GM19452 (cell line): Measurements from ENCODE around the gene PCDH9.
A peak's percentile ranks its signal among the peaks of the same experiment; 100 is the strongest.
"Not testable (repeated sequence)": the region's sequence is repeated elsewhere in the genome, so short reads cannot be mapped to it uniquely, and the experiment has no call there.

Source experiments
- ATAC-seq: cut with Tn5 transposase; IDR thresholded peaks from one replicate; pipeline ENCODE4 v1.9.1; 2021; ENCODE audit not compliant: unreplicated experiment

The PCDH9 gene

DNA sequence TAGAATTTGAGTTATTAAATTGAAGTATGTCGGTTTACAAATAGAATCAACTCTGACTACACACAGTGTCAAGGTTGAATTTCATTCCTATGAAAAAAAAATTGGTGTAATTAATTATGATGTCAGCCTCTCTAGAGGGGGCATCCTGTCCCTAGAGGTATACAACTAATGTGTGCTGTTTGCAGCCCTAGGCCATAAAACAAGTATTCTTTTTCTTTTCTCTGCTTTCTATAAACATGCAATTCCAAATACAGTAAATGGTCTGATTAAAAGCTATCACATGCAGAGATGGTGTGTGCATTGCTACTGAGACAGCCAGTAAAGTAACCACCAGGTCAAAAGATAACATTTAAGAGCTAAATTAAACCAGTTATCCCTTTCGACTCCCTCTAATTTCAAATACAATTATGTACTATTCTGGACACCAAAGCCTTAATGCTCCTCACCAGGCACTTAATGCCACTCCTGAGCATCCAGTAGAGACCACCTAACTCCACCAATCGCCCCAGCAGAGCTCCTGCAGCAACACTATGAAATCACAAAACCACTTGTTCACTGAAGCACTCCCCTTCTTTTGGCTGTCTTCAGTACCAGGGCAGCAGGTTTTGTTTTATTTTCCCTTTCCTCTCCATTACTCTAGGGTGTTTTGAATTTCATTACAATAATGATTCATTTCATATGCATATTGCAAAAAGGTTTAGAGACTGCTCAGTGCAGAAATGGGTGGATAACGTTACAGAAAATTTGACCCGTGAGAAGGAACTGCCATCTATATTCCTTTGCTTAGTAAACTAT lies 426.9 kb downstream of the PCDH9 start:
- ATAC-seq = no peak

DNA sequence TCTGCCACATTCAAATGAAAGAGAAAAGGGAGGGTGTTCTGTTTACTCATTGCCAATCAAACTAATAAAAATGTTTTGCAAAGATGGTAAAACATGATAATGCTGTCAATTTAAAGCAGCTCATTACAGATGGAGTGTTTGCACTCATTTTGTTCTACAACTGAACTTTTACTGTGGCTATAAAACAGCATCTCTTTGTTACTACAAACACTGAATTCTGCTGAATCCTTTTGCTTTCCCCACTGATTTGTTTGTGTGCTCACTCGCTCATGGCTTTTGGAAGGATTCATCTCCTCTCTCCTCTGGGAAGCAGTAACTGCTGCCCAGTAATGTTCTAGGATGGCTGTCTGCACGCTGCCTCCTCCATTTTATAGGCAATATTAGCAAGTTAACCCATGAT lies 434.5 kb downstream of the PCDH9 start:
- no peak for ATAC-seq

DNA sequence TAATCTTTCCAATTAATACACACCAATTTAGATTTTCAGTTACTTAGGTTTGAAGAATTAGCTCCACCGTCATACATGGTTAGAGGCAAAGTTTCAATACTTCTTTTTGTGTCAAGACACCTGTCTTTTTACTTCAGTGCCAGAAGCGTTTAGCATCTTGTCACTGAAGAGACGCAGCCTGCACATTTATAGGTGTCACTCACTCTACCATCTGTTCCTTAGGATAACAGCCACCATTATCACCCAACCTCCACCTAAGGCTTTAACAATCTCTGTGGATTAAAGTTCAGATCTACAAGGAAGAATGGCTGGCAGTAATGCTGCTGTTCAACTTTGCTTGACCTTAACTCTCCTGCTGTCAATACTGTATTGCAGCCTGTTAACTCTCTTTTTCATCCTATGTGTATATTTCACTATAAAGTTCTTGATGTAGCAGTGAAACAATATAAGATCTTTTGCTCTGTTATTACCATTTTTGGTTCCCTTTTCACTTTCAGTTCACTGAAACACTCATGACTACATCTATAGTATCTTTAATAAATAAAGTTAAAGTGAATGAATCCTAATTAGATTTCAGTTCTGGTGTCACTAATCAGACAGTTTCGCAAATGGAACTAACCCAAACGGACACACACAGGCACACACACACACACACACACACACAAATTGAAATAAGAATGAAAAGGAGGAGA lies 435.6 kb downstream of the PCDH9 start:
- ATAC-seq = peak; percentile 83

DNA sequence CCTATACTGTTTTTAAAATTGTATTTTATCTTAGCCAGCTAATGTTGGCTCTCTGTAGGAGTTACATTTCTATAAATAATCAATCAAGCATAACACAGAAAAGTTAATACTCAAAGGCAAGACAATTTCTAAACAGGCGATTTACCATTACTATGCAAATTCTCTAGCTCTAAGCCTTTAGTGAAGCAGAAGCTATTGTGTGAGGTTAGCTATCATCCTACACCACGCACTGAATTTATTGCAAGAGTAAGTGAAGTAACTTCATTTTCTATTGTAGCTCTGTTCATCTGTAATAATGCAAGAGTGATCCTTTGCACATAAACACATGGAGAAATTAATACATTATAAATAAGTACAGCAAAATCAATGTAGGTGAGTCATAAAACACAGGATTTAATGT lies 439.3 kb downstream of the PCDH9 start:
- no peak for ATAC-seq

DNA sequence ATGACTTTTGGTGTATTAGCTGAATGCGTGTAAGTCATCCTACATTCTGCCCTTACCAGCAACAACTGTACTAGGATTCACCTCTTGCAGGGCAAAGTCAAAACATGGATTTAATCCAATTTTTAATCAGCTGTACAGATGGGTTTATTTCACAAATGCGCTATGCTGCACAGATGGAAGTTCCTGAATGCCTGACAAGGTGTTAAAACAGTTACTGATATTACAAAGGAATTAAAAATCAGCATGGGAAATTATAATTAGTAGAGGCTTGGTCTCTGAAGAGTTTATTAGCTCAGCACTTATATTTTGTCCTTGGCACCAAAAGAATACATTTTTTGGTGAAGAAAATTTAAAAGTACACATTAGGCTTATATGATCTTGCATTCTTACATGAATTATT lies 448.9 kb downstream of the PCDH9 start:
- no peak for ATAC-seq

DNA sequence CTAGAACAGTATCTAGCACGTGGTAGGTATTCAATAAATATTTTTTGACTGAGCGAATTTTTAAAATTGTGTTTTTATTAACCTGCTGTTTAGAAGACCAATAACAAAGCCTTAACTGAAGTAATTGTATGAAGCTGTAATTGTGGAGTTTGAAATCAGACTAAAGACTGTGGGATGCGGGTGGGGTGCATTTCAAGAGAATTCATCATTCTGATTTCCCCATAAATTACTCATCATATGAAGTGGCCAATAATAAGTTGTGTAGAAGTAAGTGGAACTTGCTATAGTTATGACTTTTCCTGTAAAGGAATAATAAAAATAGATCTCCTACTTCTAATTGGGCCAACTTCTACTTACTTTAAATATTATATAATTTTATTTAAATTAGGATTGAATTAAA lies 449.3 kb downstream of the PCDH9 start:
- no peak for ATAC-seq

DNA sequence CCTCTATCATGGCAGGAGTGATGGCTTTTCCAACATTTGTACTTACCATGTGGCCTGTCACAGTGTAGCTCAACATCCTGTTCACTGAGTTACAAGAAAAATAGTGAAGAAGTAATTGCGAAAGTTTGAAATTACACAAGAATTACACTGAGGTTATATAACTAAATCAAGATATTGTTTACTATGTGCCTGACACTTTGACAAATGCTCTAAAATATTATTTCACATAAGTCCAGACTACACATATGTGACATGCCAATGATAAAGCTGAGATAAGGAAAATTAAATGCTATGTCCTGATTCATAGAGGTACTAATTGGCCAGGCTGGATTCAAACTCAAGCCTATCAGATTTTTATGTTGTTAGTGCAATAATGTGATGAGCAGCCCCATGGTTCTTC lies 451.7 kb downstream of the PCDH9 start:
- ATAC-seq = no peak

DNA sequence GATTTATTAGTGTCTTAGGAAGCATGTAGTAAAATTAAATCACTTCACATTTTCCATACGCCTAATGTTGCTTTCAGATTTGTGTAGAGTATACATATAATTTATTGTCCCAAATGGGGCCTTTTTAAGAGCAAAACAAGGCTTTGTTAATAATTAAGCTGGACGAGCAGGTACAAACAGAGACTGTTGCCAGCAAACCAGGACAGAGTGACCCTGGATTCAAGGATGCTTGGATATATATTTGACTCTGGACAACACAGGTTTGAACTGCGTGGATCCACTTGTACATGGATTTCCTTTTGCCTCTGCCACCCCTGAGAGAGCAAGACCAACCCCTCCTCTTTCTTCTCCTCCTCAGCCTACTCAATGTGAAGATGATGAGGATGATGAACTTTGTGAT lies 454.9 kb downstream of the PCDH9 start:
- ATAC-seq = no peak

DNA sequence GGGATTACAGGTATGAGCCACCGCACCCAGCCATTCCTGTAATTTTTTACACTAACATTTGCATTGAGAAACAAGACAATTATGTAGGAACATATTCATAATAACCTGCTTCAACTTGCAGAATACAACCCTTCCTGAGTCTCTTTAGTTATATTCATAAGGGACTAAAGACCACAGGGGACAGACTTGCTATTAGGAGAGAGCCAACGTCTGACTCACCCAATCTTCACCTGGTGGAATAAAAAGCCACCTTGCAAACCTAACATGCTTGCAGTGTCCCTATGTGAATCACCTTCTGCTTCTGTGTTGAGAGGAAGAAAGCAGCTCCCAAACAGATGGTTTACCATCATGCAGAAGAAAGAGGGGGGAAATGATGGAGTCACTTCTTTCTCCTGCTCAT lies 456.1 kb downstream of the PCDH9 start:
- no peak for ATAC-seq

DNA sequence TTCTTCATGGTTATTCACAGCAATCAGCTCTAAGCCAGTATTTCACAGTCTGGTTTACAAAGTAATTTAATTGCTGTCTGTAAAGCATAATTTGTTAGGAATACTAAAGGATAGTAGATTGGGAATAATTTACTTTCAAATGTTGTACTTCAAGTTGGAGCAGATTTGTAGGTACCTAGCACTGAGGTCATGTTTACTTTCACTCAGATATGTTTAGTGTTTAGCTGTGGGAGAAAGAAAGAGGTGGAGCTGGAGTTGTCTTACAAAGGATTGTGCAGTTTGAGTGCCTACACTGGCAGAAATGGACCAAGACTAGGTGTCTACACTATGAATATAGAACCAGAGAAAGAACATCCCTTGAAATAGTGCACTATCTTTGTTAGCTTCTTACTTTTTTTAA lies 464.6 kb downstream of the PCDH9 start:
- ATAC-seq = no peak

DNA sequence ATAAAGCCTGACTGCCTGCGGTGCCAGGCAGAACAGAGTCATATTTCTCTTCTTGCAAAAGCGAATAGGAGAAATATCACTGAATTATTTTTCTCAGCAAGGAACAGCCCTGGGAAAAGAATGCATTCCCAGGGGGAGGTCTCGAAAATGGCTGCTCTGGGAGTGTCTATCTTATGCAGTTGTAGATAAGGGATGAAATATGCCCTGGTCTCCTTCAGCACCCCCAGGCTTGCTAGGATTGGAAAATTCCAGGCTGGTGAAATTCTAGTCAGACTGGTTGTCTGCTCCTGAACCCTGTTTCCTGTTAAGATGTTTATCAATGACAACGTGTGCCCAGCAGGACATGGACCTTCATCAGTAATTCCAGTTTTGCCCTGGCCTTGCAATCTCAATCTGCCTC lies 469.5 kb downstream of the PCDH9 start:
- not testable (repeated sequence) for ATAC-seq

DNA sequence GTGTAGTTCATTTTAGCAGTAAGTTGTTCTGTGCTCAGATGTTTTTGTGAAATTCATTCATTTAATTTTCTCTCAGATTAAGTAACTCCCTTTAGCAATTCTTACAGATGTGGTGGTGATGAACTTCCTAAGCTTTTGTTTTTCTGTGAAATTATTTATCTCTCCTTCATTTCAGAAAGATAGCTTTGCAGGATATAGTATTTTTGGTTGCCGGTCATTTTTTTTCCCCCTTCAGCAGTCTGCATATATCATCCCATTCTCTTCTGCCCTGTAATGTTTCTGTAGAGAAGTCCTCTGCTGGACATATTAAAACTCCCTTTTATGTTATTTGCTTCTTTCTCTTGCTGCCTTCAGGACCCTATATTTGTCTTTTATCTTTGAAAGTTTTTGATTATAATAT lies 470.2 kb downstream of the PCDH9 start:
- ATAC-seq = no peak

DNA sequence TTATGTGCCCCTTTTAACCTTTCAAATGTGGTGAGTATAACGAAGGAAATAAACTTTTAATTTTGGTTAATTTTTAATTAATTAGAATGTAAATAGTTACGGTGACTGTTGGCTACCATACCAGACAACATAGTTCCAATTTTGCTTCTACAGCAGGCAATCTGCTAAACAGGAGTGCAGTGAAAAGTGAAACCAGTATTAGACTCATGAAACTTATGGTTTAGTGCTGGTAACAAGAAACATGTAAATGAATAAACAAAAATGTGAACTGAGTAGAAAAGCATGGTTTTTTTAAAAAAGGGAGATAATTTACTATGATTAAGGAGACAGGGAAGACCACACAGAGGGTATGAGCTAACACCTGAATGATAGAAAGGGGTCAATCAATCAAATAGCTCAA lies 478.4 kb downstream of the PCDH9 start:
- ATAC-seq = peak; percentile 71

DNA sequence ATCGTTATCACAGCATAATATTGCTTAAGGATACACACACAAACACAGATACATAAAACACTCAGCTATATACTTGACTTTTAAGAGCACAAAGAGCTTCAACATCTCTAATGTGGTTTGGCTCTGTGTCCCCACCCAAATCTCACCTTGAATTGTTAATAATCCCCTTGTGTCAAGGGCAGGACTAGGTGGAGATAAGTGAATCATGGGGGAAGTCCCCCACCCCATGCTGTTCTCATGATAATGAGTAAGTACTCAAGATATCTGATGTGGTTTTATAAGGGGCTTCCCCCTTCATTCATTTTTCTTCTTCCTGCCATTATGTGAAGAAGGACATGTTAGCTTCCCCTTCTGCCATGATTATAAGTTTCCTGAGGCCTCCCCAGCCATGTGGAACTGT lies 481.4 kb downstream of the PCDH9 start:
- no peak for ATAC-seq

DNA sequence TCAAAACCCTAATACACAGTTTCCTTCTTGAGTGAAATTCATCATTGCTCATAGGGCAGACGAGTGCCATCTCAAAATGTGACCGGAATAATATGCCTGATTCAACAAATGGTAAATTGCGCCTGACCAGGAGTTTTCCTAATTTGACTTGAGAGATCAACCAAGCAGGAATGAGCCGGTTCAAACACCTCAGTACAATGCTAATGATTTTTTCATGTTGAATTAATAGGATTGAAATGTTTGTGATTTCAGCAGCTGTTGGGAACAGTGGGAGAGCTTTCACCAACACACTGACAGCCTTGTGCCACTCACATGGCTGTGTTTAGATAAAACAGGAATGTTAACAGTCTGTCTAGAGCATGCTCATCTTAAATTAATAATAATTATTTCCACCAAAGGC lies 484.8 kb downstream of the PCDH9 start:
- no peak for ATAC-seq

DNA sequence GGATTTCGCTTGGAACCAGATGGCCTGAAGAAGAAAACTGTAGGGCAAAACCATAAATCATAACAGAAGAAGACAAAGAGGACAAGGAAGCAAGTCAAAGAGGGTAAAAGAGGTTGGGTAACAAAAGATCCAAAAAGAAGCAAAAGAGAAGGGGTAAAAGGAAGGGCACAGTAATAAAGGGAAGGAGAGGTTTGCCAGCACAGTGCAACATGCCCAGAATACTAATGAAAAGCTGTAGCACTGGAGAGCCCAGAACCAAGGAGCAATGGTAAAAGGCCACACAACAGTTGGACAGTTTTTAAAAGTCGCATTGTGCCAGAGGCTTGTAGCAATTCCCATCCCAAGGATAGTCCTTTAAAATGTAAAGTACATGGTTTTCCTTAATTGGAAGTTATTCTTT lies 506.6 kb downstream of the PCDH9 start:
- ATAC-seq = no peak

DNA sequence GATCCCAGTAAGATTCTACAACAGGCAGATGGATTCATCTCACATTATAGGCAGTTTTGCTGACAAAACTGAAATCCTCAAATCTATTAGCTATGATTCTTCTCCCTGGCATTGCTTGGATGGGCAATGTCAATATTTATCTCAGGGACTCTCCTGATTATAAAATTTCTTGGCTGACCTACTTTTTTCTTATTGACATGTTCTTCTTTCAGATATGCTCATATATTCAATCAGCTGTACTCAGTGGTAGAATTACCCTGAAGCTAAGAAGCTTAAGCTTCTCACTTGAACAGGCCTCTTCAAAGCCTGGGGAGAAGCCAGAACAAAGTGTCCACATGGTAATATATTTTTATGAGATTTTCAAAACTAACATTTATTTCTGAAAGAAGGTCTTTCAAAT lies 513.6 kb downstream of the PCDH9 start:
- ATAC-seq = no peak

DNA sequence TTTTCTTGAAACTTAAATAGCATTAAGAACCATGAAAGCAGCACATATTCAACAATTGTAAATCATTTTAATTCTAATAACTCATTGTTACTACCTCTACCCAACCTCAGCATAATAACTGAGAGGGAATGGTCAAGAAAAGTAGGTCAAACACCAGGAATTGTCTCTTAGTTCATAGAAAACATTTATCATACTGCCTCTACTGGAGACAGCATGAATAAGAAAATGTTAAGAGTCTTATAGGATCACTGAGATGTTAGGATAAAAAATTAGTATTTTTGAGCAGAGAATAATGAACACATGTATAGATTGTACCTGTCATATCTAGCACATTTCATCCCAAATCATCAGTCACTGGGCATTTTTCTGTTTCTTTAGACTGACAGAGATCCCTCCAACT lies 515.3 kb downstream of the PCDH9 start:
- ATAC-seq = no peak

DNA sequence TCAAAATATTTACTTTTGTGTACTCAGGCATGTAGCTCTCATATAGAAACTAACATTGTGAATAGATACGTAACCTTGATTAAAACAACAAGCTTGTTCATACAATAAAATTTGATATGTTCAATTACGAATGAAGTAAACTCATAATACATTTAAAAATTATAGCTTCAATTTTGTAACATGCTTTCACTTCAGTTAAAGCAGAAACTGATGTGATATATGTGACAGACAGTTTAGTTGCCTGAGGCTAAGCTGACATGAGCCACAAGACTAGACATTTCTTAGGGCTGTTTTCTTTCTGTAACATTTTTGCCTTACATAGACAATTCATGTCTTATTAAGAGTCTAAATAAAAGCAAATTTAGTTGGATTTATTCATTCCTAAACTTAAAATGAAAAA lies 526.0 kb downstream of the PCDH9 start:
- no peak for ATAC-seq

DNA sequence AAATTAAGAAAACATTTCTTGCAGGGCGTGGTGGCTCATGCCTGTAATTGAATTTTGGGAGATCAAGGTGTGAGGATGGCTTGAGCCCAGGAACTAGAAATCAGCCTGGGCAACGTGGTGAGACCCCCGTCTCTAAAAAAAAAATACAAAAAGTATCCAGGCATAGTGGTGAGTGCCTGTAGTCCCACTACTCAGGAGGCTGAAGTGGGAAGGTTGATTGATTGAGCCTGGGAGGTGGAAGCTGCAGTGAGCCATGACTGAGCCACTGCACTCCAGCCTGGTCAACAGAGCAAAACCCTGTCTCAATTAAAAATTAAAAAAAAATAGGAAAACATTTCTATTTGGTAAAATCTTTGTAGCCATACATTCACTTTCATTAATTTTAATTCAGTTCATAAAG lies 526.5 kb downstream of the PCDH9 start:
- no peak for ATAC-seq

DNA sequence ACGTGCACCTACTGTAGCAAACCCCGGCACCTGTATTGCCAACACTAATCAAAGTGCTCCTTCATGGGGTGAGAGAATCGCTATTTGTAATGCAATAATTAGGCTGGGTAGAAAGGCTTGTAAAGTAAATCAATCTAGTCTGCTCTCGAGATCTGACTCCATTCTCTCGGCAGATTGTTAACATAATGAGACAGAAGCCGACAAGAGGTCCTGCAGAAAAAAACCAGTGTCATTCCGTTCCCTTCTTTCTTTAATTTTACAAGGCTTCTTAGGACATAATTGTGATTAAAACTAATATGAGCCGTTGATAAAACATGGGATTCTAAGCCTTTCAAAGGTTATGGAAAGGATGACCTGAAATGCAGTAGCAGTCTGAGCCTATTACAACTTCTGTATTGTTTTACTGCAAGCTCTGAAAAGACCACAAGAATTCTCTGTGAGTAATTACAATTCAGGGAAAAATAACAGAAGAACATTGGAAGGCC lies 530.0 kb downstream of the PCDH9 start:
- ATAC-seq = no peak

DNA sequence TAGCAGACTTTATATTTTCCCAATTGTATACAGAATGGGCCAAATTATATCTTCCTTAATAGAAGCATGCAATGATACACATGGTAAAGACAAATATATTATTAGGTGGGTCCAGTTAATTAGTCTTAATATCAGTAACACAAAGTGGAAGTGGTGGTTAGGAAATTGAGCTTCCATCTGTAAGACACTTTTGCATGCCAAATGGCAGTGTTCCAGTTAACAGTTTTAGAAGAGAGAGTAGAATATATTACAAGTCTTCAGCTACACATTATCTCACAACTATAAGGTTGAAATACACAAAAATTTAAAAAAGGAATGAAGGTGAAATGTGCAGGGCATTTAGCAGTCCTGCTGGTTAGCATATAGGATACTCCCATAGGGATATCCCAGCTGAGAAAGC lies 536.5 kb downstream of the PCDH9 start:
- ATAC-seq = no peak

DNA sequence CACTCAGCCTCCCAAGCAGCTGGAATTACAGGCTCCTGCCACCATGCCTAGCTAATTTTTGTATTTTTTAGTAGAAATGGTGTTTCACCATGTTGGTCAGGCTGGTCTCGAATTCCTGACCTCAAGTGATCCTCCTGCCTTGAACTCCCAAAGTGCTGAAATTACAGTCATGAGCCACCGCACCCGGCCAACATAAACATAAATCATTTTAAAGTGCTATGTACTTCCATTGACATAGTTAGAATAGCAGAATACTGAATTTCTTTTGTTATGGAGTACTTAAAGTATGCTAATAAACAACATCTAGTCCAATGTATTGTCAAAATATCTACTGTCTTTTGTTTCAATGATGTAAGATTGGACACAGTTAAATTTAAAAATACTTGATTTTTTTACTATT lies 539.0 kb downstream of the PCDH9 start:
- no peak for ATAC-seq
